Left lung (tissue), 10 donors: Measurements from ENCODE around the gene MRGPRF. TPM values are rescaled to one million over a fixed set of nuclear protein-coding genes. Genes with fewer than 3 reads are reported as not detected.
A peak's percentile ranks its signal among the peaks of the same experiment; 100 is the strongest.

Experiments used
- ATAC-seq: fragments of 200-7000 bp; cut with Tn5 transposase; one replicate; pipeline ENCODE4 v1.9.1; 2020; ENCODE audit warnings: moderate library complexity
- DNase-seq, 4 donors: peaks; one replicate each; pipeline ENCODE4 v3.0.0-alpha.2; 2013 to 2020
- H3K27ac ChIP-seq, 2 donors: fragments of 200-600 bp; sonication (generic) in 1 of 2; one replicate each; pipeline versions ENCODE4 v1.5.0 to v1.8.0; 2020 to 2021
- H3K27me3 ChIP-seq, 2 donors: fragments of 200-600 bp; sonication (generic) in 1 of 2; one replicate each; pipeline versions ENCODE4 v1.5.0 to v1.8.0; 2020 to 2021
- H3K36me3 ChIP-seq, 2 donors: fragments of 200-600 bp; sonication (generic) in 1 of 2; one replicate each; pipeline versions ENCODE4 v1.5.0 to v1.8.0; 2020 to 2021
- H3K4me1 ChIP-seq, 2 donors: fragments of 200-600 bp; one replicate each; pipeline ENCODE4 v1.8.0; 2021
- H3K4me3 ChIP-seq, 2 donors: fragments of 200-600 bp; sonication (generic) in 1 of 2; one replicate each; pipeline versions ENCODE4 v1.5.0 to v1.8.0; 2020 to 2021; ENCODE audit warnings: mild to moderate bottlenecking in 1 of 2
- H3K9me3 ChIP-seq, 2 donors: fragments of 200-600 bp; sonication (generic) in 1 of 2; one replicate each; pipeline versions ENCODE4 v1.5.0 to v1.8.0; 2020 to 2021
- CTCF ChIP-seq, 2 donors: fragments of 200-600 bp; sonication (generic) in 1 of 2; IDR thresholded peaks; one replicate each; pipeline versions ENCODE4 v1.5.0 to v1.8.0; 2021; ENCODE audit warnings: antibody characterized with exemption in 2 of 2
- intact Hi-C, 2 donors: fragments of 100-400 bp; cut with DNase I; formaldehyde crosslinking; loops; one replicate each; pipeline versions ENCODE4 v1.11.2 to v1.14.2; 2022
- polyA plus RNA-seq, 6 donors: library from polyadenylated mRNA; unstranded; fragments of 120-200 nt; gene quantifications; one replicate each; pipeline ENCODE4 v1.2.1, GENCODE V29; 2013; ENCODE audit not compliant: insufficient read length in 6 of 6
- total RNA-seq, 2 donors: library from RNA; stranded (reverse); fragmentation: NEBNext Ultra II Directional; extraction: Animal tissue kit (Norgen Biotek cat#: 25700); gene quantifications; one replicate each; pipeline ENCODE4 v1.2.1, GENCODE V29; 2021
- donor health status: DM: no; HTN: yes; CAD: no.
- donor health status: DM: no; HTN: no; CAD: no.

Gene MRGPRF
- total and polyA plus RNA-seq, 8 donors = 4.2 to 22.6 (median 6.2) TPM

- Histone ChIP-seq H3K4me3 (no peak overlapping the region), H3K27ac (no peak overlapping the region), H3K9me3 (no peaks in the 10 kb centered on the region), H3K27me3 (peaks cover 0 to 5% of the 10 kb centered on the region in 2 donors), H3K36me3 (no peaks in the 10 kb centered on the region), H3K4me1 (peaks cover 0 to 23% of the 10 kb centered on the region in 2 donors)
- no peak for TF ChIP-seq CTCF (IDR thresholded peaks at IDR 0.05)
- ATAC-seq (no peak), DNase-seq (no peak)
- intact Hi-C loops = no loop called here
Observed at GRCh38 chr11:69034123-69034867, 21.2 kb upstream of the MRGPRF start.

GRCh38 chr11:69033431-69033830 is 20.4 kb upstream of the MRGPRF start:
- no peak for TF ChIP-seq CTCF (IDR thresholded peaks at IDR 0.05)
- ATAC-seq = no peak
- intact Hi-C loops = no loop called here
- Histone ChIP-seq H3K4me1 (peaks cover 0 to 23% of the 10 kb centered on the region in 2 donors), H3K9me3 (no peaks in the 10 kb centered on the region), H3K36me3 (no peaks in the 10 kb centered on the region), H3K27me3 (peaks cover 0 to 5% of the 10 kb centered on the region in 2 donors), H3K4me3 (no peak overlapping the region), H3K27ac (no peak overlapping the region)
- no peak for DNase-seq

- H3K27ac ChIP-seq = no peak overlapping the region
- DNase-seq = no peak
- intact Hi-C loops = no loop called here
- peaks cover 0 to 5% of the 10 kb centered on the region in 2 donors for H3K27me3 ChIP-seq
- TF ChIP-seq CTCF (IDR thresholded peaks at IDR 0.05) = no peak
- H3K4me3 ChIP-seq = no peak overlapping the region
- no peaks in the 10 kb centered on the region for H3K9me3 ChIP-seq
- H3K36me3 ChIP-seq = no peaks in the 10 kb centered on the region
- no peak for ATAC-seq
- peaks cover 0 to 27% of the 10 kb centered on the region in 2 donors for H3K4me1 ChIP-seq
Observed at GRCh38 chr11:69032833-69033232, 19.8 kb upstream of the MRGPRF start.

GRCh38 chr11:69030301-69030700 is 17.3 kb upstream of the MRGPRF start:
- DNase-seq (no peak), ATAC-seq (no peak)
- Histone ChIP-seq H3K4me3 (no peak overlapping the region), H3K27me3 (peaks cover 0 to 4% of the 10 kb centered on the region in 2 donors), H3K27ac (no peak overlapping the region), H3K4me1 (peaks cover 0 to 32% of the 10 kb centered on the region in 2 donors), H3K36me3 (no peaks in the 10 kb centered on the region), H3K9me3 (no peaks in the 10 kb centered on the region)
- intact Hi-C loops = no loop called here
- TF ChIP-seq CTCF (IDR thresholded peaks at IDR 0.05) = no peak

GRCh38 chr11:69027704-69028372 is 14.8 kb upstream of the MRGPRF start:
- Histone ChIP-seq H3K27me3 (no peaks in the 10 kb centered on the region), H3K4me3 (no peak overlapping the region), H3K36me3 (no peaks in the 10 kb centered on the region), H3K4me1 (peaks cover 0 to 32% of the 10 kb centered on the region in 2 donors), H3K9me3 (no peaks in the 10 kb centered on the region), H3K27ac (peak overlapping the region in 1 of 2 donors; percentile 66)
- ATAC-seq (peak; percentile 93), DNase-seq (peak in 1 of 4 donors; percentile 81)
- intact Hi-C loops = no loop called here
- TF ChIP-seq CTCF (IDR thresholded peaks at IDR 0.05) = no peak
